A673 (cell line): ENCODE data around the gene TMCC1. TPM values are rescaled to one million over a fixed set of nuclear protein-coding genes. Genes with fewer than 3 reads are reported as not detected.

Experiments
- BruUV-seq: library from RNA; stranded (reverse); fragments of 400-500 nt; replicated peaks from 2 replicates; lab custom pipeline; 2021; lab: Mats Ljungman, UMichigan
- CTCF ChIA-PET: fragments of 300-600 bp; sonication (Branson Sonifier 250); formaldehyde crosslinking; loops from one replicate; lab custom pipeline; 2022; ENCODE audit warnings: antibody characterized with exemption; lab: Charles Lee
- POLR2A ChIA-PET: fragments of 300-600 bp; sonication (Branson Sonifier 250); formaldehyde crosslinking; loops from one replicate; lab custom pipeline; 2022; ENCODE audit warnings: antibody characterized with exemption; ENCODE audit not compliant: low non-redundant PET; lab: Charles Lee
- DNase-seq: peaks from one replicate; pipeline ENCODE4 v3.0.0-alpha.2; 2015; ENCODE audit warnings: low spot score
- H3K27ac ChIP-seq: fragments of 200-600 bp; sonication (generic); 2 replicates; pipeline ENCODE4 v1.5.1; 2016; ENCODE audit warnings: mixed run types, low read depth, mild to moderate bottlenecking, mixed read lengths, antibody characterized with exemption, low read length; ENCODE audit not compliant: poor library complexity, severe bottlenecking
- H3K27me3 ChIP-seq: fragments of 200-600 bp; sonication (generic); replicated peaks from 2 replicates; pipeline ENCODE4 v1.6.1; 2017; ENCODE audit warnings: mixed run types, low read depth, mild to moderate bottlenecking, mixed read lengths, antibody characterized with exemption, low read length; ENCODE audit not compliant: insufficient read depth, poor library complexity
- H3K36me3 ChIP-seq: fragments of 200-600 bp; sonication (generic); 2 replicates; pipeline ENCODE4 v1.6.1; 2016; ENCODE audit warnings: mixed run types, mild to moderate bottlenecking, mixed read lengths, antibody characterized with exemption, low read length; ENCODE audit not compliant: insufficient read depth, poor library complexity, severe bottlenecking
- H3K4me1 ChIP-seq: fragments of 200-600 bp; sonication (generic); 2 replicates; pipeline ENCODE4 v1.6.1; 2017; ENCODE audit warnings: mixed run types, mild to moderate bottlenecking, mixed read lengths, antibody characterized with exemption, low read length; ENCODE audit not compliant: insufficient read depth, poor library complexity, severe bottlenecking
- H3K4me3 ChIP-seq: fragments of 200-600 bp; sonication (generic); 2 replicates; pipeline ENCODE4 v1.5.1; 2016; ENCODE audit warnings: low read depth, mixed run types, mild to moderate bottlenecking, mixed read lengths, low read length; ENCODE audit not compliant: poor library complexity, severe bottlenecking
- H3K9me3 ChIP-seq: fragments of 200-600 bp; sonication (generic); 2 replicates; pipeline ENCODE4 v1.6.1; 2016; ENCODE audit warnings: mixed run types, low read depth, mild to moderate bottlenecking, mixed read lengths, antibody characterized with exemption, low read length; ENCODE audit not compliant: poor library complexity, severe bottlenecking
- EZH2 ChIP-seq: fragments of 200-600 bp; sonication (generic); IDR thresholded peaks from 2 replicates; pipeline ENCODE4 v1.6.1; 2017; ENCODE audit warnings: borderline replicate concordance, low read depth, mild to moderate bottlenecking, mixed read lengths, antibody characterized with exemption, low read length; ENCODE audit not compliant: poor library complexity, severe bottlenecking
- intact Hi-C: fragments of 100-400 bp; cut with micrococcal nuclease; formaldehyde crosslinking; loops from one replicate; pipeline ENCODE4 v1.10.0; 2022; ENCODE audit not compliant: unreplicated experiment
- total RNA-seq: library from RNA; stranded (reverse); gene quantifications from 2 replicates; pipeline ENCODE4 v1.2.3, GENCODE V29; 2021
- TF ChIP-seq, protein P1 (sequence below): fragments of 300-800, 200-600 bp; sonication (generic); conservative IDR thresholded peaks from 2 replicates; pipeline ENCODE4 v1.5.1; 2017; ENCODE audit warnings: low read depth, mild to moderate bottlenecking, antibody characterized with exemption, low read length, moderate library complexity, mixed read lengths

Gene TMCC1
- total RNA-seq, 1 experiment from 2014 or later: 29.4 TPM

DNA sequence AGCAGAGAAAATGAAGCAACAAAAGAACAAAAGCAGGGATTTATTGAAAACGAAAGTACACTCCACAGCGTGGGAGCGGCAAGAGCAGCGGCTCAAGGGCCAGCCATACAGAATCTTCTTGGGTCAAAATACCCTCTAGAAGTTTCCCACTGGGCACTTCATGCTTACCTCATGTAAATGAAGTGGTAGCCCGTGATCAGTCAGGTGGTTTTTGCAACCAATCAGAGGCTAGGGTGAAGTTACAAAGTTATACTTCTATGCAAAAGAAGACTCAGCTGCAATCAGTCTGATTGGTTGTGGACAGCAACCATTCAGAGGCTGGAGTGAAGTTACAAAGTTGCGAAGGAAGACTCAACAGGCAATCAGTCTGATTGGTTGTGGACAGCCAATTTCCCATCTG is 43.2 kb upstream of the TMCC1 start:
- no TSS peak for BruUV-seq
- Histone ChIP-seq H3K4me3 (peak overlapping the region; percentile 26), H3K4me1 (peaks cover 16% of the 10 kb centered on the region), H3K27ac (no peak overlapping the region), H3K36me3 (no peaks in the 10 kb centered on the region), H3K27me3 (no peaks in the 10 kb centered on the region), H3K9me3 (no peaks in the 10 kb centered on the region)
- ChIA-PET POLR2A (no interaction called here), CTCF (no interaction called here)
- intact Hi-C loops: no loop called here
- peak; percentile 68 for DNase-seq
- no peak for TF ChIP-seq EZH2
- TF ChIP-seq, protein P1, sequence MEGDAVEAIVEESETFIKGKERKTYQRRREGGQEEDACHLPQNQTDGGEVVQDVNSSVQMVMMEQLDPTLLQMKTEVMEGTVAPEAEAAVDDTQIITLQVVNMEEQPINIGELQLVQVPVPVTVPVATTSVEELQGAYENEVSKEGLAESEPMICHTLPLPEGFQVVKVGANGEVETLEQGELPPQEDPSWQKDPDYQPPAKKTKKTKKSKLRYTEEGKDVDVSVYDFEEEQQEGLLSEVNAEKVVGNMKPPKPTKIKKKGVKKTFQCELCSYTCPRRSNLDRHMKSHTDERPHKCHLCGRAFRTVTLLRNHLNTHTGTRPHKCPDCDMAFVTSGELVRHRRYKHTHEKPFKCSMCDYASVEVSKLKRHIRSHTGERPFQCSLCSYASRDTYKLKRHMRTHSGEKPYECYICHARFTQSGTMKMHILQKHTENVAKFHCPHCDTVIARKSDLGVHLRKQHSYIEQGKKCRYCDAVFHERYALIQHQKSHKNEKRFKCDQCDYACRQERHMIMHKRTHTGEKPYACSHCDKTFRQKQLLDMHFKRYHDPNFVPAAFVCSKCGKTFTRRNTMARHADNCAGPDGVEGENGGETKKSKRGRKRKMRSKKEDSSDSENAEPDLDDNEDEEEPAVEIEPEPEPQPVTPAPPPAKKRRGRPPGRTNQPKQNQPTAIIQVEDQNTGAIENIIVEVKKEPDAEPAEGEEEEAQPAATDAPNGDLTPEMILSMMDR: no peak

DNA sequence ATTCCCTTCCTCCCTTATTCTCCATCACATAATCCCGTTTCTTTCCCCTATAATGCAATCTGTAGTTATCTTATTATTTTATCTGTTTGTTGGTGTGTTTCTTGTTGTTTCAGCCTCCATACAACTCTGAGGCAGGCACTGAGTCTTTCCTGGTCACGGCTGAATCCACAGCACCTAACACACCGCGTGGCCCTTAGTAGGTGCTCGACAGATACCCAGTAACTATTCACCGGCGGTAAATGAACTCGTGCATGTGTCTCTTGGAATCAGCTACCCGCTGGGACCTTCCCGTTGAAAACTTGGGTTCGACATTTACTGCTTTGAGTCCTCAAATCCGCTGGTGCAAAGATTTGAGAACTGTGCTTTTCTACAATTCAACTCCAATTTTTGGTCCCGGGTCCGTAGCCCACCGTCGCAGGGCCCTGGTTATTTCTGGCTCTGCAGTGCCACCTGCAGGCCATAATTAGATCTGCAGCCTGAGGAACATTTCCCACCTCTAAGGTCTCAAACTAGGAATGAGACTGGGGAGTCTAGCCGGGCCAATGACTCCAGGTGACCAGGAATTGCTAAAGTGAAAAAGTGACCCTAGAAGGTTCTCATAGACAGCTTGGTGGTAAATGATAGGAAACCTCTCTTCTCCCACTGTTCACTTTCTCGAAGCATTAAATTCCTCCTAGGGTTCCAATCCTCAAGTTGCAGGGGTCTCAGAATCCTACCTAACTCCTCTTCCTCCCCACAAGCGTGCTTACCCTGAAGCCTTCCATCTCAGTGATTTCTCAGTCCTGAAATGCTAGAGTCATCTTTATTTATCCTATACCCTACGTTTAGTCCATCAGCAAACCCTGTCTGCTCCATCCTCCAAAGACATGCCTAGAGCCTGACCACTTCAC is 41.0 kb upstream of the TMCC1 start:
- BruUV-seq: no TSS peak
- DNase-seq: peak; percentile 62
- Histone ChIP-seq H3K4me3 (no peak overlapping the region), H3K9me3 (peaks cover 3% of the 10 kb centered on the region), H3K4me1 (peaks cover 16% of the 10 kb centered on the region), H3K36me3 (no peaks in the 10 kb centered on the region), H3K27ac (no peak overlapping the region), H3K27me3 (no peaks in the 10 kb centered on the region)
- ChIA-PET POLR2A (no interaction called here), CTCF (interaction anchor here (1.1 kb wide), 1 partner anchor 444 kb away, joined by 4 read pairs; no protein-coding TSS in a partner anchor)
- TF ChIP-seq EZH2: no peak
- TF ChIP-seq, protein P1: peak; percentile 95
- intact Hi-C loops: loop anchor here (1.0 to 2.0 kb wide), 5 partner anchors 106 to 551 kb away; no protein-coding TSS in a partner anchor

DNA sequence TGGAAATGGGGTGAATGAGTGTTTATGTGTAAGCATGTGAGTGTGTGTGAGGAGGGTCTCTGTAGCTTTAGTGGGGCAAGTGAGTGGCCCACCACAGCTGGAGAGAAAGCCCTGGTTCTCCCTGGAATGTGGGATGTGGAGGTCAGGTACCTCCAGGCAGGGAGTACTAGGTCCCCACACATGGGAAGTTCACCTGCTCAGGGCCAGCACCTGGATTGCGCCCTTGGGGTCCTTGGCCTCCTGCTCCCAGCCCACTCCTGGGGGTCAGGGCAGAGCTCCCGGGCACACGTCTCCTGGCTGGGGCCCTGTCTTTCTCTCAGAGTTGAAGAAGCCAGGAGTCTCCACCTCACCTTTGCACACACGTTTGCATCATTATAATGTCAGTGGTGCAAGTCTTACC is 40.0 kb upstream of the TMCC1 start:
- ChIA-PET POLR2A (no interaction called here), CTCF (interaction anchor here (1.1 kb wide), 1 partner anchor 443 kb away, joined by 4 read pairs; no protein-coding TSS in a partner anchor)
- Histone ChIP-seq H3K4me1 (peaks cover 16% of the 10 kb centered on the region), H3K9me3 (peaks cover 3% of the 10 kb centered on the region), H3K36me3 (no peaks in the 10 kb centered on the region), H3K27me3 (no peaks in the 10 kb centered on the region), H3K4me3 (no peak overlapping the region), H3K27ac (no peak overlapping the region)
- DNase-seq: no peak
- no TSS peak for BruUV-seq
- TF ChIP-seq, protein P1: no peak
- no peak for TF ChIP-seq EZH2
- intact Hi-C loops: no loop called here
